Measurements from ENCODE around the gene ST6GAL1. TPM values are rescaled to one million over a fixed set of nuclear protein-coding genes. Genes with fewer than 3 reads are reported as not detected.
A peak's percentile ranks its signal among the peaks of the same experiment; 100 is the strongest.

Gene ST6GAL1
- total and polyA plus RNA-seq, 10 of the 15 experiments (the other 5 are each of a cell fraction or from before 2014, with no cell fraction given): 74.2 to 248 (median 149) TPM

DNA sequence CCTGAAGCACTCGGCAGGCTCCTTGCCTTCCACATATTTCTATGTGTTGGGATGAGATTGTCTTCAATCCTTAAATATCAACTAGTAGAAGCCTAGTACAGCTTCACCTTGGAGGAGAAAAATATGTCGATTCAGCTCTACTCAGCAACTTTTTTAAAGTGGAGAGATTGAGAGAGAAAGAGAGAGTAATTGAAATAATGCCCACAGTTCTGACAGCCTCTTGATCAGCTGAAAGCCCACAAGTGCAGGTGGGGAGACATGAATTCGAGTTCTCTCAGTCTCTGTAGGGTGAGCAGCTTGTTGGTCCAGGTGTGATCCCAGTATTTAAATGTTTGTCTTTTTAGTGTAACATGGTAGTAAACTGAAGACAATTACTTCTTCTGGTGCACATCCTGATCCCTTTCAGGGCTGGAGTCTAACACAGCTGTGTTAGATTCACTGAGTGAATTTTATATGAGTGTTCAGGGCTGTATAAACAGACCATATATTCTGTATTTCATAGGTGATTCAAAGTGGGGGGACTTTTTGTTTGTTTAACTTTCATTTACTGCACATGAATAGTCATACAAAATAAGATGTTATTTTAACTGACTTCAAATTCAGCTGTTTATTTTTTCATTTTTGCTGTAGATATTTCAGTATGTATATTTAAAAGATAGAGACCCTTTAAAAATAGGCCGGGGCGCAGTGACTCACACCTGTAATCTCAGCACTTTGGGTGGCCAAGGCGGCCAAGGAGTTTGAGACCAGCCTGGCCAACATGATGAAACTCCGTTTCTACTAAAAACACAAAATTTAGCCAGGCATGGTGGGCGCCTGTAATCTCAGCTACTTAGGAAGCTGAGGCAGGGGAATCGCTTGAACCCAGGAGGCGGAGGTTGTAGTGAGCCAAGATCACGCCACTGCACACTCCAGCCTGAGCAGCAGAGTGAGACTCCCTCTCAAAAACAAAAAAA is 64.0 kb downstream of the ST6GAL1 start:
- H3K27ac ChIP-seq (ENCODE audit: control insufficient read depth, insufficient read depth): peak overlapping the region; percentile 75
- H3K4me3 ChIP-seq: no peak overlapping the region
- DNase-seq (ENCODE audit: low read depth, low spot score): no peak
- in situ Hi-C loops (cut with MboI): no loop called here
- peaks cover 3% of the 10 kb centered on the region; the same call in 1 of the 3 replicates for H3K9me3 ChIP-seq (replicated peaks; ENCODE audit: control insufficient read depth, insufficient read depth, low read length)
- peaks cover 61% of the 10 kb centered on the region for H3K79me2 ChIP-seq (ENCODE audit: control insufficient read depth, insufficient read depth, low read length)
- H2AFZ ChIP-seq (ENCODE audit: control insufficient read depth, low read depth, low read length): no peak overlapping the region
- POLR2A ChIA-PET: interaction anchor here (0.8 to 2.5 kb wide), 4 partner anchors 22 to 61 kb away, joined by 3 to 9 read pairs (median 6); no protein-coding TSS in a partner anchor
- TF ChIP-seq TAF1 (IDR thresholded peaks at IDR 0.05; ENCODE audit: borderline replicate concordance, low read depth, low read length): no peak
- 0 out of 2 replicates have a peak, but pooled peaks have one; percentile 25 for TF ChIP-seq RUNX3 (IDR thresholded peaks at IDR 0.05; ENCODE audit: low read length)
- no peak for FAIRE-seq
- 65% methylated on average over 11 of the region's 11 CpGs for WGBS (ENCODE audit: insufficient coverage, insufficient replicate concordance, low lambda C conversion rate, missing lambda C conversion rate)
- peaks cover 62% of the 10 kb centered on the region for H3K4me1 ChIP-seq (ENCODE audit: control insufficient read depth, insufficient read depth, low read length)
- intact Hi-C loops (cut with micrococcal nuclease; ENCODE audit: unreplicated experiment): no loop called here
- CTCF ChIA-PET: interaction anchor here (0.9 to 2.1 kb wide), 11 partner anchors 17 to 1050 kb away, joined by 3 to 6 read pairs (median 4); partner anchors contain the start of gene RPL39L
- 0 out of 2 replicates have a peak overlapping the region, but pooled peaks have one; percentile 26 for H3K9ac ChIP-seq (ENCODE audit: control insufficient read depth, insufficient read depth, low read length)
- H4K20me1 ChIP-seq (ENCODE audit: control insufficient read depth, insufficient read depth): no peaks in the 10 kb centered on the region
- RAD21 ChIA-PET (ENCODE audit: unreplicated experiment): interaction anchor here (1.2 to 3.0 kb wide), 7 partner anchors 22 to 62 kb away, joined by 3 to 13 read pairs (median 5); no protein-coding TSS in a partner anchor
- peak overlapping the region; percentile 21 for H3K4me2 ChIP-seq (ENCODE audit: control insufficient read depth, insufficient read depth)
- BruUV-seq (replicated peaks): no TSS peak
- ATAC-seq: no peak; the same call in 2 of the 3 replicates
- H3K27me3 ChIP-seq (replicated peaks in 1 of 2; ENCODE audit: control insufficient read depth in 2 of 2, insufficient read depth in 2 of 2, low read length in 1 of 2): no peaks in the 10 kb centered on the region
- SMC1A ChIA-PET (ENCODE audit: uncharacterized antibody, unreplicated experiment): interaction anchor here (0.9 to 5.1 kb wide), 14 partner anchors 9 to 72 kb away, joined by 3 to 25 read pairs (median 6); partner anchors contain the start of gene ST6GAL1
- H3K36me3 ChIP-seq (ENCODE audit: control insufficient read depth in 2 of 2, insufficient read depth in 2 of 2, low read length in 1 of 2): peaks cover 0 to 9% of the 10 kb centered on the region in 2 experiments; a peak in 3 of 4 replicates

DNA sequence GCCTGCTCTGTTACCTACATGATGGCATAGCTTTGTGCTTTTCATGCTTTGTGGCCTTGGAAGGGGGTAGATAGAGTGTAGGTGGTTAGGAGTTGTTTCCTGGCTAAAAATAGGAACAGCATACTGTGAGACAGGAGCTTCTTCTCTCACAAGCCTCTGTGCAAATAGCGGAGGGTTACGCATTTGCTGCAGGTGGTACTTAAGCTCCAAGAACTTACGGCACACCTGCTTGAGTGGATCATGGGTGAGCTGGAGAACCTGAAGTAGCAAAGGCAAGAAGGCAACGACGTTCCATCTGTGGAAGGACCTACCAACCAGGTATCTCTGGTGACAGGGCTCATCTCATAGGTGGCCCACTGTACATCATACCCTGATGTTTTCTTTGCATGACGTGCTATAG is 66.0 kb downstream of the ST6GAL1 start:
- peak overlapping the region; percentile 91 for H3K27ac ChIP-seq (ENCODE audit: control insufficient read depth, insufficient read depth)
- H3K4me1 ChIP-seq (ENCODE audit: control insufficient read depth, insufficient read depth, low read length): peaks cover 55% of the 10 kb centered on the region
- peaks cover 0 to 2% of the 10 kb centered on the region in 2 experiments; a peak in 3 of 4 replicates for H3K36me3 ChIP-seq (ENCODE audit: control insufficient read depth in 2 of 2, insufficient read depth in 2 of 2, low read length in 1 of 2)
- peak; percentile 1; the same call in 1 of the 3 replicates for ATAC-seq
- CTCF ChIA-PET: interaction anchor here (1.1 to 1.6 kb wide), 2 partner anchors 20 to 64 kb away, joined by 7 to 10 read pairs; no protein-coding TSS in a partner anchor
- SMC1A ChIA-PET (ENCODE audit: uncharacterized antibody, unreplicated experiment): interaction anchor here (0.7 to 5.1 kb wide), 15 partner anchors 10 to 169 kb away, joined by 3 to 25 read pairs (median 3); partner anchors contain the start of gene ST6GAL1
- in situ Hi-C loops (cut with MboI) (no loop called here), intact Hi-C loops (cut with micrococcal nuclease; ENCODE audit: unreplicated experiment) (no loop called here)
- H3K27me3 ChIP-seq (replicated peaks in 1 of 2; ENCODE audit: control insufficient read depth in 2 of 2, insufficient read depth in 2 of 2, low read length in 1 of 2): no peaks in the 10 kb centered on the region
- H2AFZ ChIP-seq (ENCODE audit: control insufficient read depth, low read depth, low read length): peak overlapping the region; percentile 33; the same call in 1 of the 2 replicates
- RAD21 ChIA-PET (ENCODE audit: unreplicated experiment): interaction anchor here (0.6 to 2.1 kb wide), 12 partner anchors 8 to 147 kb away, joined by 3 to 11 read pairs (median 4); no protein-coding TSS in a partner anchor
- H3K4me3 ChIP-seq: peak overlapping the region; percentile 65
- no TSS peak for BruUV-seq (replicated peaks)
- H4K20me1 ChIP-seq (ENCODE audit: control insufficient read depth, insufficient read depth): no peaks in the 10 kb centered on the region
- FAIRE-seq: no peak
- peak overlapping the region; percentile 90 for H3K4me2 ChIP-seq (ENCODE audit: control insufficient read depth, insufficient read depth)
- 79% methylated on average over 6 of the region's 6 CpGs for WGBS (ENCODE audit: insufficient coverage, insufficient replicate concordance, low lambda C conversion rate, missing lambda C conversion rate)
- no peak for DNase-seq (ENCODE audit: low read depth, low spot score)
- H3K79me2 ChIP-seq (ENCODE audit: control insufficient read depth, insufficient read depth, low read length): peaks cover 67% of the 10 kb centered on the region
- H3K9ac ChIP-seq (ENCODE audit: control insufficient read depth, insufficient read depth, low read length): peak overlapping the region; percentile 73
- peaks cover 1% of the 10 kb centered on the region; the same call in 1 of the 3 replicates for H3K9me3 ChIP-seq (replicated peaks; ENCODE audit: control insufficient read depth, insufficient read depth, low read length)
- POLR2A ChIA-PET: interaction anchor here (1.0 to 1.8 kb wide), 6 partner anchors 21 to 213 kb away, joined by 3 to 10 read pairs (median 4); partner anchors contain the start of gene EIF4A2
- peak; percentile 66; the same call in 1 of the 2 replicates for TF ChIP-seq HDGF (IDR thresholded peaks at IDR 0.05)
- no peak for TF ChIP-seq RBBP5 (conservative IDR thresholded peaks at IDR 0.05)
- peak; percentile 86; the same call in 1 of the 2 replicates for TF ChIP-seq SMAD5 (IDR thresholded peaks at IDR 0.05; ENCODE audit: low read depth)
- TF ChIP-seq POLR2A (IDR thresholded peaks at IDR 0.05; ENCODE audit: low read depth, low read length): peak; percentile 68
- TF ChIP-seq PRDM15 (CRISPR knock-in tag; IDR thresholded peaks at IDR 0.05): no peak
- 0 out of 2 replicates have a peak, but pooled peaks have one; percentile 10 for TF ChIP-seq TBL1XR1 (IDR thresholded peaks at IDR 0.05; ENCODE audit: low read depth, low read length)
- TF ChIP-seq RUNX3 (IDR thresholded peaks at IDR 0.05; ENCODE audit: low read length): peak; percentile 75; the same call in 1 of the 2 replicates
- peak; percentile 54 for TF ChIP-seq POLR2AphosphoS5 (IDR thresholded peaks at IDR 0.05; ENCODE audit: low read length)
- 0 out of 2 replicates have a peak, but pooled peaks have one; percentile 48 for TF ChIP-seq TCF12 (IDR thresholded peaks at IDR 0.05; ENCODE audit: low read depth, low read length)
- TF ChIP-seq NFIC (IDR thresholded peaks at IDR 0.05; ENCODE audit: low read depth, low read length): peak; percentile 55; the same call in 1 of the 2 replicates

All from GM12878 (cell line).